GM19463 (cell line): Measurements from ENCODE around the gene MESP1.

ENCODE experiments used
- ATAC-seq: cut with Tn5 transposase; IDR thresholded peaks from one replicate; pipeline ENCODE4 v1.9.1; 2021; ENCODE audit warnings: mild to moderate bottlenecking, moderate library complexity; ENCODE audit not compliant: unreplicated experiment

The MESP1 gene

GRCh38 chr15:89781891-89782618, 31.0 kb upstream of the MESP1 start:
- ATAC-seq = no peak

GRCh38 chr15:89781055-89781454, 30.0 kb upstream of the MESP1 start:
- peak; percentile 59 for ATAC-seq

GRCh38 chr15:89780601-89781000, 29.6 kb upstream of the MESP1 start:
- ATAC-seq = no peak

DNA sequence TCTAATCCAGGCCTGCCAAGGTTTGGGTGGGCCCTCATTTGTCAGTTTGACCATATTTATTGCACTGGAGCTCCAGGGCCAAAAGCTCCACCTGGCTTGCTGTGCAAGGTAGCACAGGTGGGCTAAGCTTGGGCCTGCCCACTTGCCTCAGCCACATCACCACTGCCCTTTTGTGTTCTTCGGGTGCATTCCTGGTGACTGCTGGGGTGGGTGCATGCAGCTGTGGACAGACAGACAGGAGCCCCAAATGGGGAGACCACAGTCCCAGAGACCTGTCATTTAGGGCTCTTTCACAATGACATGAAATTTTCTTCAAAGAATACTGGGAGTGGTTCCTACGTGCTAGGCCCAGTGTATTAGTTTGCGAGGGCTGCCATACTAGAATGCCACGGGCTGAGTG, 27.8 kb upstream of the MESP1 start:
- ATAC-seq = no peak

- ATAC-seq = no peak
These were observed 26.8 kb upstream of the MESP1 start for GRCh38 chr15:89777782-89778380.

DNA sequence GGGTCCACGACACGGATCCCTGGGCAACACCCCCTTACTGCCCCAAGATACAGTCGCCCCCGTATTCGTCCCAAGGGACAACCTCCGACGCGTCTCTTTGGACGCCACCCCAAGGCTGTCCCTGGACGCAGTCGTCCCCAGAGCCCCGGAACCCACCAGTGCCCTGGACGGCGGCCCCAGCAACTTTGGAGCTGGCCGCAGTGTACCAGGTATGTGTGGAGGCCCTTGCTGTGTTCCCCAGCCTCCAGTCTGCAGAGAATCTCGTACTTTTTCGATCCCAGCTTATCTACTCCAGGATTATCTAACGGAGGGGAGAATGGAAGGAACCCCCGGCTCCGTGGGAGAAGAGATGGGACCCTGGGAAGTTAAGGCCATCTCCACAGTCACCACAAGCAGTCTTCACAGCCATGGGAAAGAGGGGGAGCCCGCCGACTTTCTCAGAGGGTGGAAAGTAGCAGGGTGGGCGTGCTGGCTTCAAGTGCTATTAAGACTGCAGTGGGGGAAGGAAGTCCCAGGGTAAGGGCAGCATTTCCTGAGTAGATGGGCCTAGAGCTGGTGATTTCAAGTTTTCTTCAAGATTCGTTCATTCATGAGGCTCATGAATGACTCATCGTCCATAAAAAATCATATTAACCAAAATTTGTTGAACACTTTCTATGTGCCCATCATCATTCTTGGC, 26.2 kb upstream of the MESP1 start:
- ATAC-seq = no peak

DNA sequence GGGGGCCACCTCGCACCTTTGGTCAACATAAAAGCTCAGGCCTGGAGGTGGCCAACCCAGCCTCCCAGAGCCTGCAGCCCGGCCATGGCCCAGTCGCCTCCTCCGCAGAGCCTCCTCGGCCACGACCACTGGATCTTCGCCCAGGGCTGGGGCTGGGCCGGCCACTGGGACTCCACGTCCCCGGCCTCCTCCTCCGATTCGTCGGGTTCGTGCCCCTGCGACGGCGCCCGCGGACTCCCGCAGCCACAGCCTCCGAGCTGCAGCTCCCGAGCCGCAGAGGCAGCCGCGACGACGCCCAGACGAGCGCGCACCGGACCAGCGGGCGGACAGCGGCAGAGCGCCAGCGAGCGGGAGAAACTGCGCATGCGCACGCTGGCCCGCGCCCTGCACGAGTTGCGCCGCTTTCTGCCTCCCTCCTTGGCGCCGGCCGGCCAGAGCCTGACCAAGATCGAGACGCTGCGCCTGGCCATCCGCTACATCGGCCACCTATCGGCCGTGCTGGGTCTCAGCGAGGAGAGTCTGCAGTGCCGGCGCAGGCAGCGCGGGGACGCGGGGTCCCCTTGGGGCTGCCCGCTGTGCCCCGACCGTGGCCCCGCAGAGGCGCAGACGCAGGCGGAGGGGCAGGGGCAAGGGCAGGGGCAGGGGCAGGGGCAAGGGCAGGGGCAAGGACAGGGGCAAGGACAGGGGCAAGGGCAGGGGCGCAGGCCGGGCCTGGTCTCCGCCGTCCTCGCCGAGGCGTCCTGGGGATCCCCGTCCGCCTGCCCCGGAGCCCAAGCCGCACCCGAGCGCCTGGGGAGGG, 25.4 kb upstream of the MESP1 start, which contains the start of gene MESP2:
MESP2 (plus strand) TSS at position 59 of the 799 bp plus-strand sequence; CDS start at position 85, 26 bp downstream.
- peak; percentile 56 for ATAC-seq

DNA sequence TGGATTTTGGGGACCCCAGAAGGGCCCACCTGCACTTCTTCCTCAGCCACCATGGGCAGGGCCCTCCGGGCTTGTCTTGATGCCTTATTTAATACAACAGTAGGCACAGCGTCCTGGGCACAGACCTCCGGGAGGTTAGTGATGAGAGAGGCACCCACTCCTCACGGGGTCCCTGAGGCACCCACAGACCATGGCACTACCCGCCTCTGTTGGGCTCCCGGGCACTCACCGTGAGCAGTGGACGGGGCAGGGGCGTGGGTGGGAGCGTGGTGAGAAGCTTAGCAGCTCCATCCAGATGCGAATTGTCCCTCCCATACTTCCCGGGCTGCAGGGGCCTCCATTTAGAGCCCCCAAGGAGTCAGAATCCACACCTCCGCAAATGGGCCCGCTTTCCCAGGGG, 24.8 kb upstream of the MESP1 start:
- ATAC-seq = no peak

- ATAC-seq = no peak
These were observed 23.4 kb upstream of the MESP1 start for GRCh38 chr15:89774492-89774891.

- ATAC-seq = no peak
These were observed 22.0 kb upstream of the MESP1 start for GRCh38 chr15:89772932-89773583.

GRCh38 chr15:89770041-89770440, 19.0 kb upstream of the MESP1 start:
- ATAC-seq = no peak

- ATAC-seq = no peak
These were observed 18.3 kb upstream of the MESP1 start for GRCh38 chr15:89769366-89769765.

GRCh38 chr15:89768071-89768500, 17.0 kb upstream of the MESP1 start:
- no peak for ATAC-seq

GRCh38 chr15:89767411-89767915, 16.4 kb upstream of the MESP1 start:
- ATAC-seq = no peak

DNA sequence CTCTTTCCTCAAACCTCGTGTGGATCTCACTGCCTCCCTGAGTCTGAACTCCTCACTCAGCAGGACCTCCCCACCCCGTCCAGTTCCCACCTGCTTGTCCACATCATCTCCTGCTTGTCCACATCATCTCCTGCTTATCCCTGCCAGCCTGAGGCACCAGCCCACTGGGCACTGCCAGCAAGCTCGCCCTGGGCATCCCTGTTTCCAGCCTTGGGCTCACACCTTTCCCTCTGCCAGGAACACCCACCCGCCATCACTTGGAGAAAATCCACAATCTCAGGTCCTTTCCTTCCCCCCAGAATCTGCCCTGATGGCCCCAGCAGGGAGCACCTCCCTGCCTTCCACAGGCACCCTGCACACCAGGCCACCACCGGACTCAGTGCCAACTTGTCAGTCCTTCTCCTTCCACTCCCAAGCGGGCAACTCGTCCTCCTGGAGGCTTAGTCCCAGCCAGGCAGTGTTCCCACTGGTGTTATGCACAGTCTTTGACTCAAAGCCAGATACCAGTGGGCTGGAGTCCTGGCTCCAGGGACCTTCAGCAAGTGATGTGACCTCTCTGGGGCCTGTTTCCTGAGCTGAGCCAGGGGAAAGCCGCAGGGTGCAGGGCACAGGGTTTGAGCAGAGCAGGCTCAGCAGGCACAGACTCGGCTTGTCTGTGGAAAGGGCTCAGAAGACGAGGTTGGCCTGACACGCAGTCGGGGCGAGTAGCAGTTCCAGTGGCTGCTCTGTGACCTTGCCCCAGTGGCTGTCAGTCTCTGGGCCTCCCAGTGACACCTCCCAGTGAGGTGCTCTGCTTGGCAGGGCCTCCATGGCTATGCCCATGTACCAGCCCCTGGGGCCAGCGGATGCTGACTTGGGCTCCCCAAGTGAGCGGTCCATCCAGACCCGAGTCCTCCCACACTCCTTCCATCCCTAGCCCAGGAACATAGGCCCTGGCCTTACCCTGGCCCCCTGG, 15.6 kb upstream of the MESP1 start:
- ATAC-seq = no peak

- ATAC-seq = no peak
These were observed 14.6 kb upstream of the MESP1 start for GRCh38 chr15:89765694-89766093.

- no peak for ATAC-seq
These were observed 10.9 kb upstream of the MESP1 start for GRCh38 chr15:89761929-89762328.

DNA sequence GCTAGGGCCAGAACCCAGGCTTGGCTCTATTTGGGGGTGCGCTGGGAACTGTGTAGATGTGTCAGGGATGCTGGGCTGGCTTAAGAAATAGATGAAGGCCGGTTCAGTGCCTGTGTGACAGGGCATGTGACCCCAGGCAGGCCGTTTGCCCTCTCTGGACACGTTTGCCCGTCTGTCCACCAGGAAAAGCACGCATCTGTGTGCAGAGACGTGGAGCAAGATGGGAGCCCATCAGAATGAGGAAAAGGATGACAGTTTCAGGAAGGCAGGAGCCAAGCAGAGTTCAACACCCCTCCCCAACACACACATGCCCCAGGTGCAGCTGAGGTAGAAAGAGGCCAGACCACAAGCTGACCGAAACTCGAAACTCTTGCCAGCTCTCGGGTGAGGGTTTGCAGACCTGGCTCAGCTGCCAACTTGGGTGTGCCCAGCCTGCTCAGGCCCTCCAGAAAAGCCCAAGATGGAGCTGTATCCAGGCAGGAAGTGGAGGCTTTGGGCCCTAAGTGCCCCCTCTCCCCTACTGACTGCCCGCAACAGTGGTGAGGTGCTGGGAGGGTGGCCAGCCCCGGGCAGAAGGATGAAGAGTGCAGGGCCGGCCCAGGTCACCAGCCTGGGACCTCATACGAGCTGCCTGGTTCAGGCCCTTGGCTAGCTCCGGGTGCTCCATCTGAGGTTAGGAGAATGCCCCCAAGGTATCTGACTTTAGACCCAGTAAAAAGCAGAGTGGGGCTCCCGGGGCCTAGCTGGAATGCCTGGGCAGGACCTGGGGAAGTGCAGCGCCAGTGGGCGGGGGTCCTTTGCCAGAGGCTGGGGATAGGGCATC, 10.2 kb upstream of the MESP1 start:
- ATAC-seq = peak; percentile 86
